Psoas muscle (tissue), 8 donors: Measurements from ENCODE around the gene SLC1A3. TPM values are rescaled to one million over a fixed set of nuclear protein-coding genes. Genes with fewer than 3 reads are reported as not detected.

ENCODE experiments used
- ATAC-seq, 4 donors: fragments of 200-7000 bp; cut with Tn5 transposase; one replicate each; pipeline ENCODE4 v1.9.1; 2020; ENCODE audit warnings: moderate library complexity in 3 of 4, mild to moderate bottlenecking in 2 of 4
- DNase-seq, 2 donors: peaks; one replicate each; pipeline ENCODE4 v3.0.0-alpha.2; 2020
- H3K27ac ChIP-seq: fragments of 200-600 bp; one replicate; pipeline ENCODE4 v1.8.0; 2022
- H3K27me3 ChIP-seq, 3 donors: fragments of 200-600 bp in 1 of 3; one replicate each; pipeline versions ENCODE4 v1.6.1 to v1.8.0; 2013 to 2022; ENCODE audit warnings: low read length in 2 of 3, mild to moderate bottlenecking in 2 of 3, moderate library complexity in 1 of 3; ENCODE audit not compliant: insufficient read depth in 3 of 3
- H3K36me3 ChIP-seq, 2 donors: fragments of 200-600 bp in 1 of 2; one replicate each; pipeline versions ENCODE4 v1.6.1 to v1.8.0; 2013 to 2022; ENCODE audit warnings: low read depth in 1 of 2, mild to moderate bottlenecking in 1 of 2, moderate library complexity in 1 of 2; ENCODE audit not compliant: insufficient read depth in 1 of 2
- H3K4me1 ChIP-seq: fragments of 200-600 bp; one replicate; pipeline ENCODE4 v1.8.0; 2022
- H3K4me3 ChIP-seq: fragments of 200-600 bp; one replicate; pipeline ENCODE4 v1.8.0; 2022; ENCODE audit warnings: mild to moderate bottlenecking
- H3K9me3 ChIP-seq: fragments of 200-600 bp; one replicate; pipeline ENCODE4 v1.8.0; 2022
- WGBS, 3 donors: extraction: QIAGEN DNeasy Blood & Tissue Kit; methylation state at CpG; one replicate each; pipeline versions ENCODE4 v1.1.6 to v1.1.7; 2013; 5-methylcytosine and 5-hydroxymethylcytosine counted together
- intact Hi-C, 2 donors: fragments of 100-400 bp; cut with DNase I; formaldehyde crosslinking; loops; one replicate each; pipeline versions ENCODE4 v1.11.0 to v1.14.2; 2022
- polyA plus RNA-seq, 3 donors: library from polyadenylated mRNA; stranded (reverse); fragments of 200-250 nt; gene quantifications; one replicate each; pipeline ENCODE4 v1.2.3, GENCODE V29; 2013
- total RNA-seq, 4 donors: library from RNA; stranded (reverse); fragmentation: NEBNext Ultra II Directional in 2 of 4; extraction: Animal tissue kit (Norgen Biotek cat#: 25700) in 2 of 4; gene quantifications; one replicate each; pipeline versions ENCODE4 v1.2.1 to v1.2.4, GENCODE V29; 2021 to 2023
- TF ChIP-seq, protein P1 (sequence below): fragments of 200-600 bp; IDR thresholded peaks from one replicate; pipeline ENCODE4 v1.8.0; 2022; ENCODE audit warnings: antibody characterized with exemption
- donor health status: healthy with polysubstance abuse.
- donor health status: DM: no; HTN: no; CAD: no; lungs with moderate emphysema.
- donor health status: Bipolar disorder and iron deficiency.
- donor health status: healthy.
- donor health status: DM: yes; HTN: yes; CAD: no.
- donor health status: DM: no; HTN: no; CAD: no.
- donor health status: DM: no; HTN: no; CAD: no.
- donor health status: DM: yes; HTN: yes; CAD: no.

The SLC1A3 gene
- total and polyA plus RNA-seq, 7 donors = 9.6 to 25.3 (median 17.4) TPM

- intact Hi-C loops = no loop called here
- Histone ChIP-seq H3K36me3 (peaks cover under 1 to 29% of the 10 kb centered on the region in 2 donors), H3K27ac (no peak overlapping the region), H3K4me3 (no peak overlapping the region), H3K9me3 (no peaks in the 10 kb centered on the region), H3K27me3 (no peaks in the 10 kb centered on the region), H3K4me1 (no peaks in the 10 kb centered on the region)
- ATAC-seq (no peak), DNase-seq (no peak)
- 90 to 94% (median 91%) methylated on average over 9 of the region's 9 CpGs for WGBS, 3 donors
- TF ChIP-seq, protein P1, sequence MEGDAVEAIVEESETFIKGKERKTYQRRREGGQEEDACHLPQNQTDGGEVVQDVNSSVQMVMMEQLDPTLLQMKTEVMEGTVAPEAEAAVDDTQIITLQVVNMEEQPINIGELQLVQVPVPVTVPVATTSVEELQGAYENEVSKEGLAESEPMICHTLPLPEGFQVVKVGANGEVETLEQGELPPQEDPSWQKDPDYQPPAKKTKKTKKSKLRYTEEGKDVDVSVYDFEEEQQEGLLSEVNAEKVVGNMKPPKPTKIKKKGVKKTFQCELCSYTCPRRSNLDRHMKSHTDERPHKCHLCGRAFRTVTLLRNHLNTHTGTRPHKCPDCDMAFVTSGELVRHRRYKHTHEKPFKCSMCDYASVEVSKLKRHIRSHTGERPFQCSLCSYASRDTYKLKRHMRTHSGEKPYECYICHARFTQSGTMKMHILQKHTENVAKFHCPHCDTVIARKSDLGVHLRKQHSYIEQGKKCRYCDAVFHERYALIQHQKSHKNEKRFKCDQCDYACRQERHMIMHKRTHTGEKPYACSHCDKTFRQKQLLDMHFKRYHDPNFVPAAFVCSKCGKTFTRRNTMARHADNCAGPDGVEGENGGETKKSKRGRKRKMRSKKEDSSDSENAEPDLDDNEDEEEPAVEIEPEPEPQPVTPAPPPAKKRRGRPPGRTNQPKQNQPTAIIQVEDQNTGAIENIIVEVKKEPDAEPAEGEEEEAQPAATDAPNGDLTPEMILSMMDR = no peak
Observed at GRCh38 chr5:36635721-36636390, 29.4 kb downstream of the SLC1A3 start.

- intact Hi-C loops = no loop called here
- Histone ChIP-seq H3K27me3 (no peaks in the 10 kb centered on the region), H3K4me3 (no peak overlapping the region), H3K4me1 (no peaks in the 10 kb centered on the region), H3K9me3 (no peaks in the 10 kb centered on the region), H3K27ac (no peak overlapping the region), H3K36me3 (peaks cover 0 to 27% of the 10 kb centered on the region in 2 donors)
- TF ChIP-seq, protein P1 = no peak
- ATAC-seq = no peak
- no peak for DNase-seq
- WGBS, 3 donors = 85 to 86% (median 85%) methylated on average over 4 of the region's 4 CpGs
Observed at GRCh38 chr5:36637101-36637500, 30.7 kb downstream of the SLC1A3 start.

DNA sequence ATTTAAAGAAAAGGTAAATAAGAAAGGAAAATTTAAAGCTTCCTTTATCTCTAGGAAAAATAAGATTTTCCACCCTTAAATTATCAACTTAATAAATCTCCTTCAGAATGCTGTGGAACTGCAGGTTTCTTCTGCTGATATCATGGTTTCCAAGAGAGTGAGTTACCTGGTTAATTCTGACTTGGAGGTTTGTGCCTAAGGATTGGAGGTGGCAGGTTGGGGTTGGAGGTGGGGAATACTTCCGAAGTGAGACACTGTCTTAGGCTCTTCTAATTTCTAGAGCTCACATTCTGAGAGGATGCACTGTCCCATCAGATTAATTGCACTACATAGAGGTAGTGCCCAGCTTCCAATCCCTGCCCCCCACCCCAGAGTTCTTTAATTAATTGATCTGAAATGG lies 31.1 kb downstream of the SLC1A3 start:
- no peaks in the 10 kb centered on the region for H3K27me3 ChIP-seq
- H3K9me3 ChIP-seq = no peaks in the 10 kb centered on the region
- H3K4me1 ChIP-seq = no peaks in the 10 kb centered on the region
- WGBS, 3 donors = 97 to 100% (median 98%) methylated on average over 1 of the region's 1 CpG
- DNase-seq (no peak), ATAC-seq (no peak)
- no peak overlapping the region for H3K4me3 ChIP-seq
- TF ChIP-seq, protein P1 = no peak
- no peak overlapping the region for H3K27ac ChIP-seq
- peaks cover 0 to 27% of the 10 kb centered on the region in 2 donors for H3K36me3 ChIP-seq
- intact Hi-C loops = no loop called here

DNA sequence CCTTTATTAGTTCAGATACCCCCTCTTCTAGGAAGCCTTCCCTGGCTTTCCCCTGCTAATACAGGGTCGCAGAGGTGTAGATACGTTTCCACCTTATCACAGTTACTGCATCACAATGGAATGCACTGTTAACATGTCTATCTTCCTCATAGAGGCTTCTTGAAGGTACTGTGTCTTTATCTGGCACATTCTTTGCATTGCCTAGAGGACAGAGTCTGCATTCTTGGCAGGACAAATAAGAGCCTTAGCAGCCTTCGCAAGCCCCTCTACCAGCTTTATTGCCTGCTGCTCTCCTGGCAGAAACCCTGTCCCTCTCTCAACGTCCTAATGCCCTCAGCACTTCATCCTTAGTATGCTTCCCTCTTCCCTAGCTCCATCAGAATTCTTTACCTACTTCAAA lies 31.6 kb downstream of the SLC1A3 start:
- Histone ChIP-seq H3K4me3 (no peak overlapping the region), H3K27me3 (no peaks in the 10 kb centered on the region), H3K9me3 (no peaks in the 10 kb centered on the region), H3K4me1 (no peaks in the 10 kb centered on the region), H3K27ac (no peak overlapping the region), H3K36me3 (peaks cover 0 to 26% of the 10 kb centered on the region in 2 donors)
- intact Hi-C loops = no loop called here
- ATAC-seq (no peak), DNase-seq (no peak)
- WGBS, 3 donors = 27 to 45% (median 36%) methylated on average over 4 of the region's 4 CpGs
- TF ChIP-seq, protein P1 = no peak

DNA sequence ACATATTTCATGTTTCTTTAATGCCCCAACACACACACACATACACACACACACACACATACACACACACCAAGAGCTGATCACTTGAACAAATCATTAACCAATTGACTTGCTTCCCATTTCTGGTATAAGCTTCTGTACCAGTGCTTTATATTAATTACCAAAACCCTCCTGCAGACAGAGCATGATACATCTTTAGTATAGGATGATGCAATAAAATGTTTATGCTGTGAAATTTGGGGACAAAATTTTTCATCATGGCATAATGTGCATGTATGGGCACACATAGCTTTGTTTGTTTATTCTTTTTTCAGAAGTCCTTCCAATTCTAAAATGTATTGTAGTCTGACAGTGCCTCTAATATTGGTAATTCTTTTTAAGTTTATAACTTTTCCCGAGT lies 34.5 kb downstream of the SLC1A3 start:
- no peak overlapping the region for H3K4me3 ChIP-seq
- no peaks in the 10 kb centered on the region for H3K9me3 ChIP-seq
- no peaks in the 10 kb centered on the region for H3K27me3 ChIP-seq
- 71 to 78% (median 73%) methylated on average over 1 of the region's 1 CpG for WGBS, 3 donors
- TF ChIP-seq, protein P1 = no peak
- H3K36me3 ChIP-seq = peaks cover 0 to 11% of the 10 kb centered on the region in 2 donors
- no peak for DNase-seq
- no peak for ATAC-seq
- no peaks in the 10 kb centered on the region for H3K4me1 ChIP-seq
- intact Hi-C loops = no loop called here
- H3K27ac ChIP-seq = no peak overlapping the region
